Pancreas (tissue), 10 donors: Measurements from ENCODE around the gene NOVA1. TPM values are rescaled to one million over a fixed set of nuclear protein-coding genes. Genes with fewer than 3 reads are reported as not detected.

Source experiments
- ATAC-seq, 4 donors: fragments of 200-7000 bp; cut with Tn5 transposase; one replicate each; pipeline versions ENCODE4 v1.8.0 to v1.9.1; 2020; ENCODE audit warnings: mild to moderate bottlenecking in 4 of 4, moderate library complexity in 4 of 4
- DNase-seq, 6 donors: peaks; one replicate each; pipeline ENCODE4 v3.0.0-alpha.2; 2020
- FAIRE-seq: peaks from 2 replicates; lab custom pipeline; 2012; peaks lifted over from hg19 to GRCh38; lab: Jason Lieb, UNC
- H3K27ac ChIP-seq, 4 donors: fragments of 200-600 bp; sonication (generic); 1 replicate in 3 of 4; 2 replicates in 1 of 4; pipeline versions ENCODE4 v1.5.0 to v1.8.0; 2020
- H3K27me3 ChIP-seq, 4 donors: fragments of 200-600 bp; one replicate each; pipeline ENCODE4 v1.8.0; 2021
- H3K36me3 ChIP-seq, 3 donors: fragments of 200-600 bp; sonication (generic) in 1 of 3; one replicate each; pipeline versions ENCODE4 v1.5.0 to v1.8.0; 2020 to 2021
- H3K4me1 ChIP-seq, 3 donors: fragments of 200-600 bp; one replicate each; pipeline ENCODE4 v1.8.0; 2021
- H3K4me3 ChIP-seq, 4 donors: fragments of 200-600 bp; sonication (generic) in 2 of 4; one replicate each; pipeline versions ENCODE4 v1.5.0 to v1.8.0; 2020 to 2021
- H3K9me3 ChIP-seq, 4 donors: fragments of 200-600 bp; one replicate each; pipeline ENCODE4 v1.8.0; 2021
- CTCF ChIP-seq, 4 donors: fragments of 200-600 bp; sonication (generic) in 3 of 4; IDR thresholded peaks; one replicate each; pipeline versions ENCODE4 v1.5.0 to v1.8.0; 2021; ENCODE audit warnings: antibody characterized with exemption in 4 of 4
- WGBS, 2 donors: extraction: QIAGEN DNeasy Blood & Tissue Kit; methylation state at CpG; one replicate each; pipeline ENCODE4 v1.1.7; 2013; 5-methylcytosine and 5-hydroxymethylcytosine counted together
- intact Hi-C, 3 donors: fragments of 100-400 bp; cut with DNase I; formaldehyde crosslinking; loops; one replicate each; pipeline versions ENCODE4 v1.11.1 to v1.14.2; 2022
- polyA plus RNA-seq, 2 donors: library from polyadenylated mRNA; stranded (reverse); fragments of 200-250 nt; gene quantifications; one replicate each; pipeline ENCODE4 v1.2.3, GENCODE V29; 2013
- total RNA-seq, 6 donors: library from RNA; stranded (reverse); fragmentation: NEBNext Ultra II Directional in 4 of 6; extraction: Animal tissue kit (Norgen Biotek cat#: 25700) in 4 of 6; gene quantifications; one replicate each; pipeline versions ENCODE4 v1.2.1 to v1.2.4, GENCODE V29; 2021 to 2023
- donor health status: healthy with polysubstance abuse.
- donor health status: DM: no; HTN: no; CAD: no; lungs with moderate emphysema.
- donor health status: DM: no; HTN: no; CAD: no.
- donor health status: control.
- donor health status: control.
- donor health status: Bipolar disorder and iron deficiency.
- donor health status: DM: yes; HTN: yes; CAD: no.
- donor health status: DM: no; HTN: no; CAD: no.
- donor health status: DM: no; HTN: no; CAD: no.
- donor health status: DM: yes; HTN: yes; CAD: no.

Gene NOVA1
- total and polyA plus RNA-seq, 8 donors, result 0.59 to 6.0 (median 2.3) TPM

GRCh38 chr14:26466862-26467261, 131.0 kb downstream of the NOVA1 start:
- no peak for TF ChIP-seq CTCF (IDR thresholded peaks at IDR 0.05)

GRCh38 chr14:26463136-26463535, 134.7 kb downstream of the NOVA1 start:
- Histone ChIP-seq H3K27ac (no peak overlapping the region), H3K9me3 (no peaks in the 10 kb centered on the region), H3K4me1 (no peaks in the 10 kb centered on the region), H3K4me3 (no peak overlapping the region), H3K36me3 (no peaks in the 10 kb centered on the region), H3K27me3 (no peaks in the 10 kb centered on the region)
- DNase-seq (no peak), ATAC-seq (no peak), FAIRE-seq (no peak)
- intact Hi-C loops, result no loop called here
- 22 to 23% methylated on average over 2 of the region's 2 CpGs for WGBS, 2 donors
- TF ChIP-seq CTCF (IDR thresholded peaks at IDR 0.05), result no peak

More at GRCh38 chr14:26466862-26467261, 131.0 kb downstream of the NOVA1 start:
- Histone ChIP-seq H3K4me1 (no peaks in the 10 kb centered on the region), H3K36me3 (no peaks in the 10 kb centered on the region), H3K4me3 (no peak overlapping the region), H3K9me3 (no peaks in the 10 kb centered on the region), H3K27ac (no peak overlapping the region), H3K27me3 (no peaks in the 10 kb centered on the region)
- 40 to 48% methylated on average over 1 of the region's 1 CpG for WGBS, 2 donors
- intact Hi-C loops, result no loop called here
- FAIRE-seq (no peak), DNase-seq (no peak), ATAC-seq (no peak)

- Histone ChIP-seq H3K27ac (no peak overlapping the region), H3K4me1 (no peaks in the 10 kb centered on the region), H3K27me3 (no peaks in the 10 kb centered on the region), H3K4me3 (no peak overlapping the region), H3K9me3 (no peaks in the 10 kb centered on the region), H3K36me3 (no peaks in the 10 kb centered on the region)
- no peak for TF ChIP-seq CTCF (IDR thresholded peaks at IDR 0.05)
- ATAC-seq (no peak), FAIRE-seq (no peak), DNase-seq (no peak)
- intact Hi-C loops, result no loop called here
- 68 to 83% methylated on average over 3 of the region's 3 CpGs for WGBS, 2 donors
Measured at GRCh38 chr14:26454105-26454504, 143.7 kb downstream of the NOVA1 start.

GRCh38 chr14:26448181-26448855, 149.5 kb downstream of the NOVA1 start:
- ATAC-seq (no peak), FAIRE-seq (no peak), DNase-seq (no peak)
- 44 to 48% methylated on average over 5 of the region's 5 CpGs for WGBS, 2 donors
- Histone ChIP-seq H3K9me3 (no peaks in the 10 kb centered on the region), H3K4me3 (no peak overlapping the region), H3K4me1 (no peaks in the 10 kb centered on the region), H3K27me3 (no peaks in the 10 kb centered on the region), H3K36me3 (no peaks in the 10 kb centered on the region), H3K27ac (no peak overlapping the region)
- intact Hi-C loops, result no loop called here
- no peak for TF ChIP-seq CTCF (IDR thresholded peaks at IDR 0.05)

GRCh38 chr14:26444822-26445221, 153.0 kb downstream of the NOVA1 start:
- no peaks in the 10 kb centered on the region for H3K4me1 ChIP-seq
- no peak overlapping the region for H3K27ac ChIP-seq
- DNase-seq, result no peak
- no peak for FAIRE-seq
- WGBS, 2 donors, result 43 to 49% methylated on average over 3 of the region's 3 CpGs
- H3K4me3 ChIP-seq, result no peak overlapping the region
- H3K27me3 ChIP-seq, result no peaks in the 10 kb centered on the region
- no peak for TF ChIP-seq CTCF (IDR thresholded peaks at IDR 0.05)
- ATAC-seq, result no peak
- intact Hi-C loops, result no loop called here
- no peaks in the 10 kb centered on the region for H3K36me3 ChIP-seq
- no peaks in the 10 kb centered on the region for H3K9me3 ChIP-seq
